Measurements from ENCODE around the gene DNAH6.

GRCh38 chr2:84832772-84833461 is 316.6 kb downstream of the DNAH6 start:
- no peak for TF ChIP-seq CTCF (CRISPR knock-in tag; IDR thresholded peaks at IDR 0.05)
- no peak for TF ChIP-seq ZBTB33 (CRISPR knock-in tag; IDR thresholded peaks at IDR 0.05)
